ENCODE results near the gene ARGLU1.

ARGLU1 gene

DNA sequence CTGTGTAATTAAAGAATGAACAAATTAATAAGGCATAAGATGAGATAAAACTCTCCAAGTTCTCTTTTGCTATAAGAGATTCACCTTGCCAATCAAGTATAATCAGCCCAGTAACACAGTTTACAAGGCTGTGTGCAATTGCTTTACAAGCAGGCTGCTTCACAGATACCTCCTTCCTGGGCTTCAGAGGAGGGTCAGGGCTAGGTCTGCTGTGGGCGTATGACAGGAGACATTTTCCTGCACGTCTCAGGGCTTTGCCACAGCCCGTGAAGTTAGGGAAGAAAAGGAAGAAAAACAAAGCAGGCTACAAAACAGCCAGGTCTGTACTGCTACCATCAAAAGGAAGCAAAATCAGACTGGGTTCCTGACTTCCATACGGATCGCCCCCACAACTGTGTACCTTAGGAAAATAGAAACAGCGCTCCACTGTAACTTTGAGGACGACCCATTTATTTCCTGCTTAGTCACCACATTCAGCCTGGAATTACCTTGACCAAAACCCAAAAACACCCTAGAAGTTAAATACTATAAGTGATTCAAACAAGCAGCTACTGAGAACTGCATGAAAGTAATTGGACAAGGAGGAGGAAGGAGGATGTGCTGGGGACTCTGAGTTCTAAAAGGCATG lies 44.9 kb downstream of the ARGLU1 start:
- DNase-seq: no peak

DNA sequence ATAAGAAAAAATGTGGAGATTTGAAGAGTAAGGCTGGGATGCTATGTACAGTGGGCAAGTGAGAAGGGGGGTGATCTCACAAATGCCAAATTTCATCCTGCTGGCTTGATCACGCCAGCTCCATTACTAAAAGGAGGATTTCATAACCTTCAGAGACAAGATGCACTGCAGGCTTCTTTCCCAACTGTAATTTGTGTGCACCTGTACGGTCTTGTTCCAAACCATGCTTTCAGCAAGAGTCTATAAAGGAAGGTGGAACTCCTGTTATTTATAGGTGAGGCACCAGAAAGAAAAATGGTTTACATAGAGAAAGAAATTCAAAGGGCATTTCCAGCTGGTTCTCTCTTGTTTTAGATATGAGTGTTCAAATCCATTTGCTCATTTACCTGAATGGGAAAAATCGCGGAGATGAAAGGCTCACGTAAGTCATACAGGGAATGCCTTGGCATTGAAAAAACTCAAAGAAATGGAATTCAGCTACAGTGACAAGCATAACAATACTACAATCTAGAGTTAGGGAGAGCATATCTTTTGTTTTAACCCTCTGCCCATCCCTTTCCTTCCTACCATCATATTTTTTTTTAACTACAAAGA lies 45.7 kb downstream of the ARGLU1 start:
- no peak for DNase-seq

DNA sequence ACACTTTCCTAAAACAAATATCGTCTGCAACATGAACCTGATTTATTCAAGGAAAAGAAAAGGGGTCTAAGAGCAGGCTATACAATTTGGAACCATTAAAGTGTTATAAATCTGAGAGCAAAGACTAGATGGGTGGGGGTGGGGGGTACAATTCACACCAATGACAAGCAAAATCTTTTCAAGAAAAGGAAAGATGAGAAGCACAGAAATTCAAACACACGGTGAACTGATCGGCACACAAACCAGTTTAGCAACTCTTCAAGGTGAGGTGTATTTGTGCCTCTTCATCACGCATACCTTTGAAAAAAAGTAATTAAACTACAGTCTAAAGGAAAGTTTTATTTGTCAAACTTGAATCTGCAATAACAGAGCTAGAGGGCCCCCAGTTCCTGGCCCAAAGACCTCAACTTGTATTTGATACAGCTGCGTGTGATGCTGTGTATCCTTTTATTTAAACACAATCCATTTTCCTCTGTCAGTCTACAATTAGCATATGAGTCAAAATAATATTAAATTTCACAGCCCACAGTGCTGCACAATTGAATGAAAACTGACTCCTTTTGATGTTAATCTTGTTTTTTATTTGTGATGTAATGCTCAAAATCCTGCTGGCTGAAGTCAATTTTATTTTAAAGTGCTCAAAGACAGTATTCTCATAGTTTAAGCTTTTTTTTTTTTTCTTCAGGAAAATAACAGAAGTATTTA lies 46.7 kb downstream of the ARGLU1 start:
- DNase-seq: no peak

DNA sequence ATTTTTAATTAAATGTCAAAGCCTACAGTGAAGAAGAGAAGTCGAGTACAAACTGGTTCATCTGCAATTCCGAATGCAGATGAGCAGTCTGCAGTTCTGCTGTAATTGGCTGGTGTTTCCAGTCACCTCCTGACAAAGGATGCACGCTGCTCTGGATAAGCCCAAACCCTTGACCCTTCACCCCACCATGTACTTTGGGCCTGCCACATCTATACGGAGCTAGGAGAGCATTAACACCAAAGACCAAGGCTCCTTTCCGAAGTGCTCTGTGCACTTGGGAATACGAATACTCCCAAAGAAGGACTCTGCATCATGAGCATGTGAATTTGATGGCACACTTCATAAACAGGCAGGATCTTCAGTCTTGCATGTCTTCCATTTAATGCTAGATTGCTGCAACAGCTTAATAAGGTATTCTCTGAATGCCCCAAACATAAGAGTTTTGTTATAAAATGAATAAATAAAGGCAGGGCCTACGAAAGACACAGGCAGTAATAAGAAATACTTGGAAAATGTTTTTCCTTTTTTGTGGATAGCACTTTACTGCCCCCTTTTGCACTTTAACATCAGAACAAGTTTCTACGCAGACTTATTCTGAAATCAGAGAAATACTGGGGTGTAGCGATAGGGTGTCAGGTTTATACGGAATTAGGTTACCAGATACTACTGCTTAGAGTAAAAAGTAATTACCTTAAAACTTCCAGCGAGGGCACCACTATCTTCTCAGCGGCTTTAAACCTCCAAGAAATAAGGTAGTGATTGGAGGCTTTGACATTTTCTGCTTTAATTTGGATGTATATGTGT lies 47.5 kb downstream of the ARGLU1 start:
- DNase-seq: no peak

DNA sequence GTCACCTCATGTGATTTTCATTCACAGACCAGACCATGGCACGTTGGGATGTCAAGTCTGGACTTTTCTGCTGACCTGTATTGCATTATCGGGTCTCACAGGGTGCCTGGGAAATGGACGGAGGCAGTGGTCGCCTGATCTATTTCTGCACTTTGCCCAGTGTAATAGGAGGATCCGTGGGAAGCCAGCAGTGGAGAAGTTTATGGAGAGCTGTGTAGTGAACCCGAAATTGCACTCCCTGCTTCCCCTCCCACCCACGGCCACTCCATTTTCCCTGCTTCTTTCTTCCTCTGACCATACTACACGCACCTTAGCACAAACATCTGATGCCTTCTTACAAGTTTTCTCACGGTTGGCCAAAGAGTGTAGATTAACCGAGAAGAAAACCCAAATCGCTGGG lies 49.4 kb downstream of the ARGLU1 start:
- no peak for DNase-seq

- DNase-seq: no peak
Measured at GRCh38 chr13:106517109-106517847, 50.7 kb downstream of the ARGLU1 start.

DNA sequence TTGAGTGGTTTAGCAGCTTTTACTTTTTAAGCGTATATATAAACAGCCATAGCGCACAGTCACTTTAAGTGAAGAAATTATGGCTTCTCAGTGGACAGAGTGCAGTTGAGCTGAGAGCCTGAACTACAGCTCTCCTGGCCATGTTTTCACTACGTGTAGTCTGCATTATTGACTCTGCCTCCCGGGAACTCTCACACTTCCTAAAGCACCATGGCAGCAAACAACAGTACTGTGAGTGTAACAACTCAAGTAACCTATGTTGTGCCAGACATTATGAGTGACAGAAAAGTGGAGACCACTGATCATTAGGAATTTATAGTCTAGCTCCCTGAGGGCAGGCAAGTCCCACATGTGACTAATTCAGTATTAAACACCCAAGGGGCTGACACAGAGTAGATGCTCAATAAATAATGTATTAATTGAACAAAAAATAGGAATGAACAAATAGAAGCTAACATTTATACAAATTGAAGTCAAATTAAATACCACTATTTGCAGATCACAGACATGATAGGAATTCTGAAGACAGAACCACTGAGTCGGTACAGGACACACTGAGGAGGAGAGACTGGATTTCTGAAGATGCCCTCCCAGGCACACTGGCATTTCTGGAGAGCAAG lies 52.2 kb downstream of the ARGLU1 start:
- DNase-seq: no peak

DNA sequence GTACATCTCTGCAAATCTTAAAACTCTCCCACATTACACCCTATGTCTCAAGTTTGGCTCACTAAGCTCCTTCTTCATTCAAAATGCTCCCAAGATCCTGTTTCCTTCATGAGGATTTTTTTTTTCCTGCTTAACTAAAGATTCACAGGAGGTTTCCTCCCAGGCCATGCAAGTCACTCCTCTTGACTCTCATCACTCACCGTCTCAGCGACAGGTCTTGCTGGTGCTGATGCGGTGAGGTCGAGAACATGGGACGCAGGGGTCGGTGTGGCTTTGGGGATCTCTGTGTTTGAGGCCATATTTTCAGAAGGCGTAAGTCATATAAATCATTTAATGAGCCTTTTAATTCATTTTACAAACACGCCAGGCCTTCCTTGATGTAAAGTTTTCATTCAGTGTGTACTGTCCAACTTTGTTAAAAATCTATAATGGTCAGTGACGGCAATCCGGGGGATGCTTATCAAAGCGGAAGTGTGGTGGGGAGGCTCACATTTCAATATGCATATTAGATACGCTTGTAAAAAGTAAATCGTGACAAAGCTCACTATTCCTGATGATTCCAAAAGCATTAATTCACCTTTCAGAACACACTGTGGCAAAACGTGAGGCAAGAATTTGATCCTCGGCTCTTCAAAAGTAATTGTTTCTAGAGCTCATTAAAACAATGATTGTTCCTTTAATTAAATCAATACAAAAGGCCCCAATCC lies 52.9 kb downstream of the ARGLU1 start:
- DNase-seq: no peak

DNA sequence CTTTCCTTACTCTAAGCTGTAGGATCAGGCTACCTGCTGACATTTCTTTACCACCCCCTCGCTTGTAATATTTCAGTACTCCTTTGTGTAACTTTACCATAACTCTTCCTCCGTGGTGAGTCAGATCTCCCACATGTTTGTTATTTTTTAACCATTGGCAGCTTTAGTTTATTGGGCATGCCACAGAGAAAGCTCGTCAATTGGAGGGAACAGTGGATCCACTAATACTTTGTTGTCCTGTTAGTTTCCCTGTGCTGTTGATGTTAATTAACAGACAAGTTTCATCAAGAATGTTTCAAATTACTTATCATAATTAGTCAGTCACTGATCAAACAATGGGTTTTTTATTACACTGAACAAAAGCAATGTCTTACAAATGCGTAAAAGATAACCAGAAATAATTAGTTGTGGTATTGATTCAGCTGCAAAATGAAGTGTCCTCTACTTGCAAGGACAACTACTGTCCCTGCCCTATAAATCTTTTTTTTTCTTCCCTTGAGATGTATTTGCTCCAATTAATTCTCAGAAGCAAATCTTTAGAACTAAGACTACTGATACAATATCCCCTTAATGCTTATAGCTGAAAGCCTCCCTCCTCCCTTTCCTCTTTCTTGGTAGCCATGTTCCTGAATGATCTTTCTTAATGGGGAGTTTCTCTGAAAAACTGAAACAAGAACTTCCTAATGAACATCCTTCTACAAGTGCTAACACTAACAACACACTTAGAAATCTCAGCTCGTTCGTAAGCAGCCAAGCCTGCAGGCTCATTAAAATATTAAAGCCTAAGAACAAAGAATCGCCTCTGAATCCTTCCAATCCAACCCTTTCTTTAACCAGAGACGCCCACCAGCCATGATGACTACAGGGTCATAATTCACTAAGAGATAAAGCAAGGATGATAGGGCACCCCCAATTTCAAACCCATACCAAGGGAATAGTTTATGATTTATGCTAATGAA lies 54.6 kb downstream of the ARGLU1 start:
- DNase-seq: no peak

DNA sequence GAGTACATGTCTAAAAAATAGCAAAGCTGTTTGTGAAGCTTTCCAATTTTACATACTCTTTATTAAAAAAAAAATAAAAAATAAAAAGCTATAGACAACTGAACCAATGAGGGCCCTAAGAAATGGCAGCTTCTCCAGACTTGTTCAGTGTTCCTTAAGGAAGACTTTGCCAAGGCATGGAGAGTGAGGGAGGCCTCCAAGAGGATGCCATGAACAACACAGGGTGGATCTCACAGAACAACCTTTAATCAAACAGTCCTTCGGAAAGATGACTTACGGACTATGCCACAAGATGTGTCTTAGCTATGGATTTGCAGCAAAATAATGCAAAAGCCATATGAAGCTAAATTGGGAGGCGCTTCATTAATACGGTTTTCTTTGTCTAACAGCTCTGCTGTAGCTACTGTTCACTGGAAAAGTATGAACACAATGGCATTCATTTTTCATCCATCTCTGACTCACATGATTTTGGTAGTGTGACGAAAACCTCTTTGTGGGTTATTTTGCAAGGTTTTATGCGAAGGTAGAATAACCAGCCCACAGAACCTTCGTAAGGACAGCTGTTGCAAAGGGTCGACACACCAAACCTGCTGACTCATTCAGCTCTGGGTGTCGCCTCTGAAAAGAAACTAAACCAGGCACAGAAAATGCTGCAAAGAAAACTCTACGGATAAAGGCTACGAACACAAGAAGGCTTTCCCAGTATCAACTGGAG lies 60.2 kb downstream of the ARGLU1 start:
- no peak for DNase-seq

GRCh38 chr13:106506286-106506685 lies 61.7 kb downstream of the ARGLU1 start:
- no peak for DNase-seq

- DNase-seq: no peak
Measured at GRCh38 chr13:106505732-106506131, 62.2 kb downstream of the ARGLU1 start.

DNA sequence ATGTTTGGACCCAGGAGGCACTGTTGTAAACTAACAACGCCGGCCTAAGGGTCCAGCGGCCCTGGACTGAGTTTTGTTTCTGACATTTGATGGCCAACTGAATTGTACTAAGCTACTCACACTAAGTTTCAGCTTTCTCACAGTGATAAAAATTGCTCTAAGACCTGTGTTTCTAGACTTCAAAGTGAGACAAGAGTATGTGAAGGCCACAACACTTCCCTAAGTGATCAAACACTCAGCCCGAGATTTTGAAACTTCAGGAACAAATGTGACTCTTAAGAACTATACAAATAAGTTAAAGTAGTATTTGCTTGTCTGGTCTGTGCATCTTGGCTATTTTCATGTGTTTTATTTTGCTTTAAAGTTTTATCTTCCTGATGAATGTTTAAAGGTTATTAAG lies 62.6 kb downstream of the ARGLU1 start:
- no peak for DNase-seq

- no peak for DNase-seq
Measured at GRCh38 chr13:106503730-106504453, 64.0 kb downstream of the ARGLU1 start.

- no peak for DNase-seq
Measured at GRCh38 chr13:106503272-106503671, 64.7 kb downstream of the ARGLU1 start.

GRCh38 chr13:106500445-106500844 lies 67.5 kb downstream of the ARGLU1 start:
- no peak for DNase-seq

DNA sequence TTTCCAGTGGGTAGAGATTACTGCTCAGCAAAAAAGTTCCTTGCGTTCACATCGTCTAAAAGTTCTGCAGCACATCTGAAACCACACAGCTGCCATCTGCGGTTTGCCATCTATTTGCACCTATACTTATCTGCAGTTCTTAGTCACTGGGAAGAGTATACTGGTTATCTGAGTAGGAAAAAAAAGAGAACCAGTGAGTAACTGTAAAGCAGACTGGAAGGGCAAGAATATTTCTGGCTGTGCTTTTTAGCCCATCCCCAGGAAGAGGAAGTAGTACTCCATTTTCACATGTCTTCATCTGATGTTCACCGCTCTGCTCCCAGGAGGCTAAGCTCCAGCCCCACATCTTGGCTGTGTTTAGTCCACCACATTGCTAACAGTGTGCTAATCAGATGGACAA lies 68.0 kb downstream of the ARGLU1 start:
- no peak for DNase-seq

GRCh38 chr13:106499113-106499512 lies 68.8 kb downstream of the ARGLU1 start:
- DNase-seq: no peak

DNA sequence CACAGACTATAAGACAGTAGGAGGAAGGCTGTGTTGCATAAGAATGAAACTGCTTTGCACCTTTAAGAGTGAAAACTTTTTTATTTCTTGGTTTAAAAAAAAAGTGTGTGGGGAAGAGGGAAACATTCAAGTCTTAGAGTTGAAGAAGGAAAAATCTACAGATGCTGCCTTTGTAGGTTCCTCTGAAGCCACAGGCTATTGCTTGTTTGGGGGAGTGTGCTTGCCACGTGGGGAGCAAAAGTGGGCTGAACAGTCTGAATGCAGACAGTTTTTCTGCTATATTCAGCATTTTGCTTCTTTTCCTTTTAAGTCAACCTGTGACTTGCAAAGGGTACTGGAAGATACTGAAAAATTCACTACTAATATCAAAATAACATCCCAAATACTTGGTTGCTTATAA lies 69.4 kb downstream of the ARGLU1 start:
- DNase-seq: no peak

Data from cerebellar nuclear complex (tissue), 1 donor.